Loucy (cell line): ENCODE results near the gene PIGM.
A peak's percentile ranks its signal among the peaks of the same experiment; 100 is the strongest.

Experiments
- H2AFZ ChIP-seq: fragments of 200-600 bp; sonication (generic); 2 replicates; pipeline ENCODE4 v1.6.0; 2016; ENCODE audit warnings: antibody characterized with exemption, mild to moderate bottlenecking, low read length, moderate library complexity
- H3F3A ChIP-seq: fragments of 200-600 bp; 2 replicates; pipeline ENCODE4 v1.6.0; 2016; ENCODE audit warnings: antibody characterized with exemption, low read depth, mild to moderate bottlenecking
- H3K27me3 ChIP-seq: fragments of 200-600 bp; sonication (generic); 2 replicates; pipeline ENCODE4 v1.6.1; 2014; ENCODE audit warnings: low read length, mild to moderate bottlenecking; ENCODE audit not compliant: insufficient read depth, poor library complexity, severe bottlenecking
- H3K36me3 ChIP-seq: fragments of 200-600 bp; sonication (generic); 2 replicates; pipeline ENCODE4 v1.6.1; 2016; ENCODE audit warnings: low read length; ENCODE audit not compliant: insufficient read depth
- H3K4me1 ChIP-seq: fragments of 200-600 bp; sonication (generic); 2 replicates; pipeline ENCODE4 v1.5.1; 2014; ENCODE audit warnings: low read length, mild to moderate bottlenecking; ENCODE audit not compliant: insufficient read depth, poor library complexity, severe bottlenecking
- H3K4me2 ChIP-seq: fragments of 200-600 bp; sonication (generic); 2 replicates; pipeline ENCODE4 v1.6.0; 2014; ENCODE audit warnings: antibody characterized with exemption, low read length, low read depth, mild to moderate bottlenecking; ENCODE audit not compliant: poor library complexity, severe bottlenecking
- H3K4me3 ChIP-seq: fragments of 200-600 bp; sonication (generic); 2 replicates; pipeline ENCODE4 v1.5.1; 2014; ENCODE audit warnings: low read length, mild to moderate bottlenecking, mixed read lengths; ENCODE audit not compliant: poor library complexity, severe bottlenecking
- H3K79me2 ChIP-seq: fragments of 200-600 bp; sonication (generic); 2 replicates; pipeline ENCODE4 v1.6.1; 2014; ENCODE audit warnings: low read length; ENCODE audit not compliant: insufficient read depth
- H3K9ac ChIP-seq: fragments of 200-600 bp; sonication (generic); 2 replicates; pipeline ENCODE4 v1.6.0; 2014; ENCODE audit warnings: mild to moderate bottlenecking, low read depth, low read length, moderate library complexity; ENCODE audit not compliant: poor library complexity, severe bottlenecking
- H3K9me2 ChIP-seq: fragments of 200-600 bp; sonication (generic); replicated peaks from 2 replicates; pipeline ENCODE4 v1.6.1; 2016; ENCODE audit warnings: low read depth, low read length, mixed read lengths
- H3K9me3 ChIP-seq: fragments of 200-600 bp; sonication (generic); 2 replicates; pipeline ENCODE4 v1.6.1; 2014; ENCODE audit warnings: mild to moderate bottlenecking, antibody characterized with exemption, low read length, low read depth; ENCODE audit not compliant: insufficient read depth
- H4K20me1 ChIP-seq: fragments of 200-600 bp; sonication (generic); 2 replicates; pipeline ENCODE4 v1.6.0; 2014; ENCODE audit warnings: antibody characterized with exemption, low read length, mild to moderate bottlenecking; ENCODE audit not compliant: insufficient read depth, poor library complexity, severe bottlenecking
- EZH2phosphoT487 ChIP-seq: fragments of 200-600 bp; IDR thresholded peaks from 2 replicates; pipeline ENCODE4 v1.6.1; 2018; ENCODE audit warnings: antibody characterized with exemption, mild to moderate bottlenecking, moderate library complexity, borderline replicate concordance
- TF ChIP-seq, protein P1 (sequence below): fragments of 200-600 bp; sonication (generic); conservative IDR thresholded peaks from 2 replicates; pipeline ENCODE4 v1.5.1; 2014; ENCODE audit warnings: mild to moderate bottlenecking, antibody characterized with exemption, low read length

PIGM gene

DNA sequence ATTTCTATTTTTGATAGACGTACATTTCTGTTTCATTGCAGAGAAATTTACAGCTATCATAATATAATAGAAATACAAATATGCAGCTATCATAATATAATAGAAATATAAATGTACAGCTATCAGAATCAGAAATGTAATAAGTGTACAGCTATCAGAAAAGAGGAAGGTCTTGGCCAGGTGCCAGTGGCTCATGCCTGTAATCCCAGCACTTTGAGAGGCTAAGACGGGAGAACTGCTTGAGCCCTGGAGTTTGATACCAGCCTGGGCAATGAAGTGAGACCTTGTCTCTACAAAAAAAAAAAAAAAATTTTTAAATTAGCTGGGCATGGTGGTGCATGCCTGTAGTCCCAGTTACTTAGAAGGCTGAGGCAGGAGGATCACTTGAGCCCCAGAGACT lies 37.9 kb downstream of the PIGM start:
- H3K4me3 ChIP-seq, result no peak overlapping the region
- TF ChIP-seq EZH2phosphoT487, result no peak
- TF ChIP-seq, protein P1, sequence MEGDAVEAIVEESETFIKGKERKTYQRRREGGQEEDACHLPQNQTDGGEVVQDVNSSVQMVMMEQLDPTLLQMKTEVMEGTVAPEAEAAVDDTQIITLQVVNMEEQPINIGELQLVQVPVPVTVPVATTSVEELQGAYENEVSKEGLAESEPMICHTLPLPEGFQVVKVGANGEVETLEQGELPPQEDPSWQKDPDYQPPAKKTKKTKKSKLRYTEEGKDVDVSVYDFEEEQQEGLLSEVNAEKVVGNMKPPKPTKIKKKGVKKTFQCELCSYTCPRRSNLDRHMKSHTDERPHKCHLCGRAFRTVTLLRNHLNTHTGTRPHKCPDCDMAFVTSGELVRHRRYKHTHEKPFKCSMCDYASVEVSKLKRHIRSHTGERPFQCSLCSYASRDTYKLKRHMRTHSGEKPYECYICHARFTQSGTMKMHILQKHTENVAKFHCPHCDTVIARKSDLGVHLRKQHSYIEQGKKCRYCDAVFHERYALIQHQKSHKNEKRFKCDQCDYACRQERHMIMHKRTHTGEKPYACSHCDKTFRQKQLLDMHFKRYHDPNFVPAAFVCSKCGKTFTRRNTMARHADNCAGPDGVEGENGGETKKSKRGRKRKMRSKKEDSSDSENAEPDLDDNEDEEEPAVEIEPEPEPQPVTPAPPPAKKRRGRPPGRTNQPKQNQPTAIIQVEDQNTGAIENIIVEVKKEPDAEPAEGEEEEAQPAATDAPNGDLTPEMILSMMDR, result no peak
- H3K4me2 ChIP-seq, result no peak overlapping the region
- no peaks in the 10 kb centered on the region for H3K9me3 ChIP-seq
- no peaks in the 10 kb centered on the region for H3K9me2 ChIP-seq
- no peaks in the 10 kb centered on the region for H4K20me1 ChIP-seq
- no peak overlapping the region for H2AFZ ChIP-seq
- no peaks in the 10 kb centered on the region for H3F3A ChIP-seq
- no peaks in the 10 kb centered on the region for H3K36me3 ChIP-seq
- no peaks in the 10 kb centered on the region for H3K27me3 ChIP-seq
- H3K9ac ChIP-seq, result no peak overlapping the region
- H3K79me2 ChIP-seq, result no peaks in the 10 kb centered on the region
- H3K4me1 ChIP-seq, result peaks cover 12% of the 10 kb centered on the region

DNA sequence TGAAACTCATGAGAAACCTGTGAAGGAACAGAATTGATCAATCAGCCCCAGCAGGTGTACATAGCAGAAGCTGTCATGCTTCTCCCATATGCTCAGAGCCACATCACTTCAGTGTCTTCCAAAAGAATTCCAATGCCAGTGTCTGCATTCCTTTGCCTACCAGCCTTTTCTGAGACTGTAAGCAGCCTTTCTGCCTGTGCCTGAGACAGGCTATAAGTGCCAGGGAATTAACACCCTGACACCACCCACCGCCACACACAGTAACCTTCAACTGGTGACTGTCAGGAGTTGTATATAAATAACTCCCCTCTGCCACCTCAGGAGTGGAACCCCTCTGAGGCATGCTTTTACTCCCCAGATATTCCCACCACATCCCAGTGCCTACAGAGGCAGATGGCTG lies 39.6 kb downstream of the PIGM start:
- H3K9me2 ChIP-seq, result no peaks in the 10 kb centered on the region
- no peaks in the 10 kb centered on the region for H3K79me2 ChIP-seq
- no peaks in the 10 kb centered on the region for H3K9me3 ChIP-seq
- H2AFZ ChIP-seq, result no peak overlapping the region
- no peaks in the 10 kb centered on the region for H3K27me3 ChIP-seq
- H3K36me3 ChIP-seq, result no peaks in the 10 kb centered on the region
- no peak for TF ChIP-seq EZH2phosphoT487
- TF ChIP-seq, protein P1, result no peak
- no peaks in the 10 kb centered on the region for H3F3A ChIP-seq
- no peaks in the 10 kb centered on the region for H4K20me1 ChIP-seq
- H3K4me1 ChIP-seq, result peaks cover 12% of the 10 kb centered on the region
- H3K4me3 ChIP-seq, result no peak overlapping the region
- no peak overlapping the region for H3K4me2 ChIP-seq
- H3K9ac ChIP-seq, result no peak overlapping the region

DNA sequence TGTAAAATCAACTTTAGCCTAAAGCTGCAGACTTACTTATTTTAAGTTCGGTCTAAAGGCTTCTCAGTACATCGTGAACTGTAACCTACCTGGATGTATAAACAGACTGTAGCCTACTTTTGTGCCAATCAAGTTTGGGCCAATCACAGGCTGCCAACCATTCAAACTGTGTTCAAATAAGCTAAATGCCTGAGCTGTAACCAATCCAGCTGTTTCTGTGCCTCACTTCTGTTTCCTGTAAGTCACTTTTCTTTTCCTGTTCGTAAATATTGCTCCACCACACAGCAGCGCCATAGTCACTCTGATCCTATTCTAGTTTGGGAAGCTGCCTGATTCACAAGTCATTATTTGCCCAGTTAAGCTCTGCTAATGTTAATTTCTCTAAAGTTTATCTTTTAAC lies 40.3 kb downstream of the PIGM start:
- TF ChIP-seq, protein P1, result no peak
- TF ChIP-seq EZH2phosphoT487, result no peak
- peak overlapping the region; percentile 20 for H3K4me2 ChIP-seq
- H2AFZ ChIP-seq, result peak overlapping the region; percentile 76
- H3K27me3 ChIP-seq, result no peaks in the 10 kb centered on the region
- no peaks in the 10 kb centered on the region for H3K9me3 ChIP-seq
- peaks cover 12% of the 10 kb centered on the region for H3K4me1 ChIP-seq
- H3K4me3 ChIP-seq, result no peak overlapping the region
- no peak overlapping the region for H3K9ac ChIP-seq
- no peaks in the 10 kb centered on the region for H3F3A ChIP-seq
- H3K79me2 ChIP-seq, result no peaks in the 10 kb centered on the region
- H3K36me3 ChIP-seq, result no peaks in the 10 kb centered on the region
- no peaks in the 10 kb centered on the region for H4K20me1 ChIP-seq
- no peaks in the 10 kb centered on the region for H3K9me2 ChIP-seq
